Vagina (tissue), 2 donors: ENCODE results near the gene VSIG10.

Source experiments
- CTCF ChIP-seq, 3 experiments: fragments of 450-650 bp in 2 of 3; fragments of 200-600 bp in 1 of 3; sonication (generic) in 1 of 3; IDR thresholded peaks; one replicate each; pipeline ENCODE4 v1.5.1; 2017 to 2019; ENCODE audit warnings: antibody characterized with exemption in 3 of 3, mild to moderate bottlenecking in 2 of 3, moderate library complexity in 2 of 3
- POLR2A ChIP-seq, 2 donors: fragments of 450-650 bp; IDR thresholded peaks; one replicate each; pipeline ENCODE4 v1.6.1; 2017; ENCODE audit warnings: antibody characterized with exemption in 2 of 2, mild to moderate bottlenecking in 2 of 2, moderate library complexity in 2 of 2
- POLR2AphosphoS5 ChIP-seq, 2 donors: sonication (generic); formaldehyde crosslinking; IDR thresholded peaks; one replicate each; pipeline ENCODE4 v1.9.0; 2017; ENCODE audit warnings: antibody characterized with exemption in 2 of 2, mild to moderate bottlenecking in 2 of 2, low read depth in 1 of 2; ENCODE audit not compliant: insufficient read depth in 1 of 2

GRCh38 chr12:118151755-118152154 lies 47.9 kb upstream of the VSIG10 start:
- no peak for TF ChIP-seq CTCF (IDR thresholded peaks at IDR 0.05)
- TF ChIP-seq POLR2AphosphoS5 (IDR thresholded peaks at IDR 0.05; ENCODE audit: insufficient read depth in 1 of 2, low read depth in 1 of 2): no peak
- no peak for TF ChIP-seq POLR2A (IDR thresholded peaks at IDR 0.05)
